GM19467 (cell line): ENCODE data around the gene FARP2.

ENCODE experiments used
- ATAC-seq: cut with Tn5 transposase; IDR thresholded peaks from one replicate; pipeline ENCODE4 v1.9.1; 2021; ENCODE audit warnings: mild to moderate bottlenecking, moderate library complexity; ENCODE audit not compliant: unreplicated experiment

Gene FARP2

GRCh38 chr2:241454837-241455485, 98.9 kb downstream of the FARP2 start:
- ATAC-seq: no peak

GRCh38 chr2:241456546-241456945, 100.5 kb downstream of the FARP2 start:
- no peak for ATAC-seq

- no peak for ATAC-seq
These were observed 102.6 kb downstream of the FARP2 start for GRCh38 chr2:241458687-241459086.

- ATAC-seq: no peak
These were observed 103.4 kb downstream of the FARP2 start for GRCh38 chr2:241459520-241459919.

GRCh38 chr2:241460631-241461030, 104.5 kb downstream of the FARP2 start:
- no peak for ATAC-seq

GRCh38 chr2:241461693-241462677, 105.9 kb downstream of the FARP2 start:
- no peak for ATAC-seq

GRCh38 chr2:241463276-241464135, 107.4 kb downstream of the FARP2 start:
- ATAC-seq: no peak

- no peak for ATAC-seq
These were observed 109.5 kb downstream of the FARP2 start for GRCh38 chr2:241465543-241465942.

GRCh38 chr2:241466230-241466629, 110.1 kb downstream of the FARP2 start:
- no peak for ATAC-seq

GRCh38 chr2:241467777-241468475, 111.8 kb downstream of the FARP2 start:
- ATAC-seq: no peak

GRCh38 chr2:241468476-241468781, 112.3 kb downstream of the FARP2 start:
- no peak for ATAC-seq

GRCh38 chr2:241469746-241470145, 113.7 kb downstream of the FARP2 start:
- ATAC-seq: no peak

GRCh38 chr2:241473399-241473798, 117.3 kb downstream of the FARP2 start:
- no peak for ATAC-seq

- no peak for ATAC-seq
These were observed 119.2 kb downstream of the FARP2 start for GRCh38 chr2:241475267-241475666.

- no peak for ATAC-seq
These were observed 122.1 kb downstream of the FARP2 start for GRCh38 chr2:241478166-241478565.

GRCh38 chr2:241479026-241479898, 123.2 kb downstream of the FARP2 start:
- ATAC-seq: no peak

GRCh38 chr2:241481687-241482086, 125.6 kb downstream of the FARP2 start:
- no peak for ATAC-seq

GRCh38 chr2:241482126-241482955, 126.3 kb downstream of the FARP2 start:
- no peak for ATAC-seq

- no peak for ATAC-seq
These were observed 127.2 kb downstream of the FARP2 start for GRCh38 chr2:241483305-241483704.
